ENCODE results near the gene PLS3.

PLS3 gene

DNA sequence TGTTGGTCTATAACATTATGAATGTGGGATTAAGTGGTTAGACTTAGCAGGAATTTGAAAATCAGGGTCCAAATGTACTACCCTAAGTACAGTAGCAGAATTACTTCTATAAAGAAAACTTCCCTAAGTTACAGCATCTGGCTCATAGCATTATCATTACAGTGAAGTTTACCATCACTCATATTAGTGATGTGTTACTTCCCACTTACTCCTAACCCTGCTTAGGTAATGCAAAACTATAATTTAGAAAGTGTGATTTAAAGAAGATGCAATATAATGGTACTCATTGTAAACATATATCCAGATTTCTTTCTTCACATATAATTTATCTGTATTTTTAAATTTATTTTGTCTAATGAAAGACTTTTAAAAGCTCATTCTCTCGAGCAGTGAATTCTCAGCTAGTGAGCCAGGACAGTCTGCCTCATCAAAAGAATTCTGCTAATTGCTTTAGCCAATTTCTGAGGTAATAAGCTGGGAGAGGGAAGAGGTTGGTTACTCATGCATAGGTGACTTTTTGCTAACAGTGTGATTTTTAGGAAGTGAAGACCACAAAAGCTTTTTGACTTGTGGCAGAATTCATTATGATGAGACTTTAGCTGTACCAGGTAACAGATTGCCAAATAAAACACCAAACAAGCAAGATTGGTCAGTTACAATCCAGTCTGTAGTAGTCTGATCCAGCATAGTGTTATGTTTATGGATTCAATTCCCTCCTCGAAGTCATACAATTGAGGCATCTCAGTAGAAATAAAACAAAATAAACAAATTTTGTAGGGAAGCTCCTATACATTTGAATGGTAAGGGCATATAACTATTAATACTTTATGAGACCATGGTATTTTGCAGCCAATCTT lies 21.0 kb downstream of the PLS3 start:
- TF ChIP-seq, protein P1, sequence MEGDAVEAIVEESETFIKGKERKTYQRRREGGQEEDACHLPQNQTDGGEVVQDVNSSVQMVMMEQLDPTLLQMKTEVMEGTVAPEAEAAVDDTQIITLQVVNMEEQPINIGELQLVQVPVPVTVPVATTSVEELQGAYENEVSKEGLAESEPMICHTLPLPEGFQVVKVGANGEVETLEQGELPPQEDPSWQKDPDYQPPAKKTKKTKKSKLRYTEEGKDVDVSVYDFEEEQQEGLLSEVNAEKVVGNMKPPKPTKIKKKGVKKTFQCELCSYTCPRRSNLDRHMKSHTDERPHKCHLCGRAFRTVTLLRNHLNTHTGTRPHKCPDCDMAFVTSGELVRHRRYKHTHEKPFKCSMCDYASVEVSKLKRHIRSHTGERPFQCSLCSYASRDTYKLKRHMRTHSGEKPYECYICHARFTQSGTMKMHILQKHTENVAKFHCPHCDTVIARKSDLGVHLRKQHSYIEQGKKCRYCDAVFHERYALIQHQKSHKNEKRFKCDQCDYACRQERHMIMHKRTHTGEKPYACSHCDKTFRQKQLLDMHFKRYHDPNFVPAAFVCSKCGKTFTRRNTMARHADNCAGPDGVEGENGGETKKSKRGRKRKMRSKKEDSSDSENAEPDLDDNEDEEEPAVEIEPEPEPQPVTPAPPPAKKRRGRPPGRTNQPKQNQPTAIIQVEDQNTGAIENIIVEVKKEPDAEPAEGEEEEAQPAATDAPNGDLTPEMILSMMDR (IDR thresholded peaks at IDR 0.05; ENCODE audit: insufficient read depth, missing control alignments), result no peak
- DNase-seq (ENCODE audit: insufficient read length, low spot score) (no peak), FAIRE-seq (no peak)

DNA sequence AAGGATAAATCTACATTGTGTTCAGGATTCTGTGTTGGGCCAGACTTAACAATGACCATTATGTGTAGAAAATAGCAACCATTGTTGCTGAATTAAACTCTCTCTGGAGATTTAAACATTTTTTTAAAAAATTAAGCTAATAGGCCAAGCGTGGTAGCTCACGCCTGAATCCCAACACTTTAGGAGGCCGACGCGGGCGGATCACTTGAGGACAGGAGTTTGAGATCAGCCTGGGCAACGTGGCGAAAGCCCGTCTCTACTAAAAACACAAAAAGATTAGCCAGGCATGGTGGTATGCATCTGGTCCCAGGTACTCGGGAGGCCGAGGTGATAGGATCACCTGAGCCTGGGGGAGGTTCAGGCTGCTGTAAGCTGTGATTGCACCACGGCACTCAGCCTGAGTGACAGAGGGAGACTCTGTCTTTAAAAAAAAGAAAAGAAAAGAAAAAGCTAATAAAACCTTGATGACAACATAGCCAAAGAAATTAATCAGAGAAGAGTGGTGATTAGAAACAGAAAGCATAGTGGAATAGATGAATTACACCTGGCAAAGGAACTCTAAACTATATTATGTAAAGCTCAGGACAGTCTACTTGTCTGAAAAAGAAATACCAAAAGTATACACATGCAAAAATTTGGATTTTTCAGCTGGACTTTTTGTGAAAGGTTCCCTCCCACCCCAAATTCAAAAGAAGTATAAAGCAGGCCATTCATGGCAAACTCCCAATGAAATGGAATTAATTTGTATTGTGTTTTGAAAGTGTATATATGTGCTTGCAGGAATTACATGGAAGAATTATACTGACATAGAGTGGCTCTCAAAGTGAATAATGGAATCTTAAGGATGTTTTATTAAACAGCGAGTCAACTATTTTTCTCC lies 21.9 kb downstream of the PLS3 start:
- DNase-seq (ENCODE audit: insufficient read length, low spot score) (no peak), FAIRE-seq (no peak)
- TF ChIP-seq, protein P1 (IDR thresholded peaks at IDR 0.05; ENCODE audit: insufficient read depth, missing control alignments), result no peak

DNA sequence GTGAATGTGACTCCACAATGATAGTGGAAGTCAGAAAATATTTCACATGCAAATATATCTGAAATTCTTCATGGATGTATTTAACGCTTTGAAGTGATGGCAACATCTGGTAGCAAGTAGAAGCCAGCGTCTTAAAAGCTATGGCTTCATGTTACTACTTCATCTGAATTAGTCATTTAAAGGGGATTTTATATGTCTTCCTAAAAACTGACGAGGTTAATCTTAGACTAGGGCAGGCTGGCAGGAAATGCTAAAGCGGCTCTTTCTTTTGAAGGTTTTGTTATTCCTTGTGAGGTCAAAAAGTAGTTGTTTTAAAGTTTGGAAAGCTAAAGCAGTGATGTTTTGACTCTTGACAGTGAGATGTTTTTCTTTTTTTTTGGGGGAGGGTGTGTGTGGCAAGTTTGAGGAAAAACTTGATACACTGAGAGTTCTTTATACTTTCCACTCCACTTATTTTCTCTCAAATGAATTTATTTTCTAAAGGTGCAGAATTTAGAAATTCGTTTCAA lies 22.6 kb downstream of the PLS3 start:
- DNase-seq (ENCODE audit: insufficient read length, low spot score) (no peak), FAIRE-seq (no peak)
- TF ChIP-seq, protein P1 (IDR thresholded peaks at IDR 0.05; ENCODE audit: insufficient read depth, missing control alignments), result no peak

DNA sequence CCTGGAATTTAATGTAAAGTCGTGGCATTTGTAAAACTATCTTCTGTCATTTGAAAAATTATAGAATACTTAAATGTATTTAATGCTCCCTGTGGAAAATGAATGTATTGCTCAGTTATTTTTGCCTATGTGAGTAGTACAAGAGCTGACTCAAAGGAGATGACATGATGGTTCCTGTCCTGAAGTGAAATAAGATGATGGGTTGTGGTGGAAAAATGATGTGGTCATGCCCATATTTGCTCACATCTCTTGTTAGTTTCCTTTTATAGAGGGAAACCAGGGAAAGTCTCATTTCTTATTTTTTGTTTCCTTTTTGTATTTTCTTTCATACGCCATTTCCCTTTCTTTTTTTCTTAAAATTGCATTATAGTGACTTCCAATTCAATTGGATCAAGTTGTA lies 23.7 kb downstream of the PLS3 start:
- TF ChIP-seq, protein P1 (IDR thresholded peaks at IDR 0.05; ENCODE audit: insufficient read depth, missing control alignments), result no peak
- DNase-seq (ENCODE audit: insufficient read length, low spot score), result no peak
- FAIRE-seq, result no peak

DNA sequence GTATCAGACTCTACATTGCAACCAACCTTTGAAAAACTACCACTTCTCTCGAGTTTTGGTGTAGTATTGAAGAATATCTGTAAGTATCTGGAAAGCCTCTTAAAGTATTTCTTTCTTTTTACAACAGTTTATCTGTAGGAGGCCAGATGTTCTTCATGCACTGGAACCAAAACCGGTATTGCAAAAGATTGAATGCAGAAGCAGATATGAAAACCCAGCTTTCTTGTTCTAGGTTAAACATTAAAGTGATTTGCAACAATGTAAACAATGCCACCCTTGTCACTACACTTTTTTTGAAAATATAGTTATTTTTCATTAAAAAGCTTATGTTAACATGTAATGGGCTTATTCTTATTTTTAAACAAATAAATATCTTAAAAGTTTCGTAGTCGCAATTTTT lies 27.2 kb downstream of the PLS3 start:
- DNase-seq (ENCODE audit: insufficient read length, low spot score), result no peak
- FAIRE-seq, result no peak
- TF ChIP-seq, protein P1 (IDR thresholded peaks at IDR 0.05; ENCODE audit: insufficient read depth, missing control alignments), result no peak

DNA sequence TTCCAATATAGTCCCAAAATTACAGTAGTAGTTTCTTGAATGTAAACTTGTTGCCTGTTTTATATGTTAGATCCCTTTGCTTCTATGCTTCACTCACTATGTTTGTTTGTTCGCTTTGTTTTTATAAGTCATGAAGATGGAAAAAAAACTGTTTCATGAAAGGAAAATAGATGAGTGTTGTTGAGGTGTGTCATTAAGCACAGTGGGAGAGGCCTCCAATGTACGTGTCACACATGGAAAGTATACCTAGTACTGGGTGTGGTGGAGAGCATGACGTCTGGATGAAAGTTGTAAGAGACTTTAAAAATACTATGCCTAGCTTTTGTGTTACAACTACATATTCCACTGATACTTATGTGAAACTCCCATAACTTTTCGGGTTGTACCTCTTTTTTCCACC lies 28.4 kb downstream of the PLS3 start:
- FAIRE-seq (no peak), DNase-seq (ENCODE audit: insufficient read length, low spot score) (no peak)
- TF ChIP-seq, protein P1 (IDR thresholded peaks at IDR 0.05; ENCODE audit: insufficient read depth, missing control alignments), result no peak
